Esophagus muscularis mucosa (tissue), 4 donors: Measurements from ENCODE around the gene PRKAR1A. TPM values are rescaled to one million over a fixed set of nuclear protein-coding genes. Genes with fewer than 3 reads are reported as not detected.

Source experiments
- DNase-seq: peaks from one replicate; pipeline ENCODE4 v3.0.0-alpha.2; 2017; ENCODE audit errors: extremely low spot score
- H3K27ac ChIP-seq, 4 donors: fragments of 200-600 bp; sonication (generic); replicated peaks in 1 of 4; 1 replicate in 3 of 4; 2 replicates in 1 of 4; pipeline ENCODE4 v1.5.1; 2016 to 2019; ENCODE audit warnings: mild to moderate bottlenecking in 1 of 4
- H3K27me3 ChIP-seq, 4 donors: fragments of 200-600 bp; sonication (generic); one replicate each; pipeline versions ENCODE4 v1.5.1 to v1.6.0; 2016 to 2019
- H3K36me3 ChIP-seq, 4 donors: fragments of 200-600 bp; sonication (generic); one replicate each; pipeline ENCODE4 v1.5.1; 2016 to 2019
- H3K4me1 ChIP-seq, 4 donors: fragments of 200-600 bp; sonication (generic); one replicate each; pipeline ENCODE4 v1.5.1; 2016 to 2019
- H3K4me3 ChIP-seq, 4 donors: fragments of 200-600 bp; sonication (generic); 1 replicate in 2 of 4; 2 replicates in 2 of 4; pipeline ENCODE4 v1.5.1; 2016 to 2019; ENCODE audit warnings: mild to moderate bottlenecking in 4 of 4, moderate library complexity in 1 of 4
- H3K9me3 ChIP-seq, 4 donors: fragments of 200-600 bp; sonication (generic); 1 replicate in 3 of 4; 2 replicates in 1 of 4; pipeline ENCODE4 v1.5.1; 2016 to 2019
- CTCF ChIP-seq, 3 experiments: fragments of 200-600 bp in 2 of 3; fragments of 450-650 bp in 1 of 3; sonication (generic) in 2 of 3; IDR thresholded peaks; one replicate each; pipeline ENCODE4 v1.5.1; 2017 to 2019; ENCODE audit warnings: antibody characterized with exemption in 3 of 3, mild to moderate bottlenecking in 2 of 3, moderate library complexity in 1 of 3
- EP300 ChIP-seq: sonication (generic); formaldehyde crosslinking; IDR thresholded peaks from one replicate; pipeline ENCODE4 v1.6.1; 2017; ENCODE audit warnings: antibody characterized with exemption
- POLR2A ChIP-seq: fragments of 450-650 bp; IDR thresholded peaks from one replicate; pipeline ENCODE4 v1.6.1; 2017; ENCODE audit warnings: antibody characterized with exemption, moderate library complexity, mild to moderate bottlenecking, low read depth
- POLR2AphosphoS5 ChIP-seq, 2 donors: sonication (generic); formaldehyde crosslinking; IDR thresholded peaks; one replicate each; pipeline ENCODE4 v1.6.1; 2017; ENCODE audit warnings: antibody characterized with exemption in 2 of 2
- WGBS: methylation state at CpG from one replicate; pipeline ENCODE4 v1.1.5; 2018; 5-methylcytosine and 5-hydroxymethylcytosine counted together
- intact Hi-C: fragments of 100-400 bp; cut with DNase I; formaldehyde crosslinking; loops from one replicate; pipeline ENCODE4 v1.15.1; 2023
- total RNA-seq, 4 donors: library from RNA; depleted of rRNA; stranded (reverse); fragments of >200 nt; gene quantifications; one replicate each; pipeline versions ENCODE4 v1.1.0 to v1.2.1, GENCODE V29; 2016

PRKAR1A gene
- total RNA-seq, 4 donors from 2014 or later = 179 to 311 (median 219) TPM

GRCh38 chr17:68498479-68499326 is 13.5 kb upstream of the PRKAR1A start:
- DNase-seq = no peak
- H3K36me3 ChIP-seq = no peaks in the 10 kb centered on the region
- H3K4me3 ChIP-seq = no peak overlapping the region
- intact Hi-C loops = no loop called here
- peaks cover 0 to 11% (median 0%) of the 10 kb centered on the region in 4 donors for H3K27me3 ChIP-seq
- H3K27ac ChIP-seq = peak overlapping the region in 2 of 4 donors; percentile 26 to 49
- H3K4me1 ChIP-seq = peaks cover under 1 to 8% (median under 1%) of the 10 kb centered on the region in 4 donors
- no peak for TF ChIP-seq CTCF (IDR thresholded peaks at IDR 0.05)
- no peak for TF ChIP-seq POLR2AphosphoS5 (IDR thresholded peaks at IDR 0.05)
- TF ChIP-seq POLR2A = no peak
- TF ChIP-seq EP300 = no peak
- no peaks in the 10 kb centered on the region for H3K9me3 ChIP-seq
- 61% methylated on average over 7 of the region's 7 CpGs for WGBS

GRCh38 chr17:68499587-68499986 is 12.6 kb upstream of the PRKAR1A start:
- H3K4me3 ChIP-seq = no peak overlapping the region
- no peak for TF ChIP-seq POLR2A
- TF ChIP-seq POLR2AphosphoS5 (IDR thresholded peaks at IDR 0.05) = no peak
- TF ChIP-seq CTCF (IDR thresholded peaks at IDR 0.05) = no peak
- no peaks in the 10 kb centered on the region for H3K9me3 ChIP-seq
- intact Hi-C loops = no loop called here
- DNase-seq = no peak
- no peak overlapping the region for H3K27ac ChIP-seq
- no peaks in the 10 kb centered on the region for H3K36me3 ChIP-seq
- peaks cover 0 to 7% (median 0%) of the 10 kb centered on the region in 4 donors for H3K4me1 ChIP-seq
- peaks cover 0 to 11% (median 0%) of the 10 kb centered on the region in 4 donors for H3K27me3 ChIP-seq
- WGBS = 85% methylated on average over 5 of the region's 5 CpGs

GRCh38 chr17:68501074-68501473 is 11.2 kb upstream of the PRKAR1A start:
- no peaks in the 10 kb centered on the region for H3K9me3 ChIP-seq
- H3K27me3 ChIP-seq = peaks cover 0 to 11% (median 0%) of the 10 kb centered on the region in 4 donors
- H3K4me3 ChIP-seq = no peak overlapping the region
- H3K36me3 ChIP-seq = no peaks in the 10 kb centered on the region
- no peak for DNase-seq
- WGBS = 51% methylated on average over 3 of the region's 3 CpGs
- peaks cover 0 to 7% (median 0%) of the 10 kb centered on the region in 4 donors for H3K4me1 ChIP-seq
- H3K27ac ChIP-seq = no peak overlapping the region
- TF ChIP-seq CTCF (IDR thresholded peaks at IDR 0.05) = no peak
- TF ChIP-seq POLR2AphosphoS5 (IDR thresholded peaks at IDR 0.05) = no peak
- TF ChIP-seq POLR2A = no peak
- TF ChIP-seq EP300 = no peak
- intact Hi-C loops = no loop called here

GRCh38 chr17:68505951-68506350 is 6.3 kb upstream of the PRKAR1A start:
- intact Hi-C loops = no loop called here
- Histone ChIP-seq H3K4me1 (peaks cover under 1 to 3% (median under 1%) of the 10 kb centered on the region in 4 donors), H3K27ac (no peak overlapping the region), H3K4me3 (no peak overlapping the region), H3K36me3 (no peaks in the 10 kb centered on the region), H3K9me3 (no peaks in the 10 kb centered on the region), H3K27me3 (peaks cover 0 to 5% (median 0%) of the 10 kb centered on the region in 4 donors)
- no peak for TF ChIP-seq POLR2A
- TF ChIP-seq POLR2AphosphoS5 (IDR thresholded peaks at IDR 0.05) = no peak
- no peak for TF ChIP-seq EP300
- no peak for TF ChIP-seq CTCF (IDR thresholded peaks at IDR 0.05)
- WGBS = 90% methylated on average over 1 of the region's 1 CpG
- no peak for DNase-seq
